Stomach (tissue), 4 donors: ENCODE data around the gene WWOX.

Experiments
- CTCF ChIP-seq, 7 experiments: fragments of 450-650 bp in 4 of 7; fragments of 200-600 bp in 3 of 7; sonication (generic) in 3 of 7; IDR thresholded peaks; one replicate each; pipeline ENCODE4 v1.5.1; 2016 to 2019; ENCODE audit warnings: antibody characterized with exemption in 7 of 7, control low read depth in 2 of 7, mild to moderate bottlenecking in 1 of 7
- EP300 ChIP-seq: sonication (generic); formaldehyde crosslinking; IDR thresholded peaks from one replicate; pipeline ENCODE4 v1.6.1; 2017; ENCODE audit warnings: antibody characterized with exemption
- POLR2A ChIP-seq, 4 donors: fragments of 450-650 bp; IDR thresholded peaks; one replicate each; pipeline ENCODE4 v1.6.1; 2016; ENCODE audit warnings: antibody characterized with exemption in 4 of 4, control low read depth in 2 of 4, mild to moderate bottlenecking in 1 of 4, moderate library complexity in 1 of 4
- POLR2AphosphoS5 ChIP-seq, 3 donors: sonication (generic); formaldehyde crosslinking; IDR thresholded peaks; one replicate each; pipeline ENCODE4 v1.6.1; 2016; ENCODE audit warnings: antibody characterized with exemption in 3 of 3

- no peak for TF ChIP-seq POLR2A (IDR thresholded peaks at IDR 0.05)
- TF ChIP-seq CTCF (IDR thresholded peaks at IDR 0.05), result no peak
- TF ChIP-seq POLR2AphosphoS5 (IDR thresholded peaks at IDR 0.05), result no peak
- TF ChIP-seq EP300, result no peak
These were observed 375.3 kb downstream of the WWOX start for GRCh38 chr16:78474762-78475161.
